ENCODE data around the gene RARB.

RARB gene

DNA sequence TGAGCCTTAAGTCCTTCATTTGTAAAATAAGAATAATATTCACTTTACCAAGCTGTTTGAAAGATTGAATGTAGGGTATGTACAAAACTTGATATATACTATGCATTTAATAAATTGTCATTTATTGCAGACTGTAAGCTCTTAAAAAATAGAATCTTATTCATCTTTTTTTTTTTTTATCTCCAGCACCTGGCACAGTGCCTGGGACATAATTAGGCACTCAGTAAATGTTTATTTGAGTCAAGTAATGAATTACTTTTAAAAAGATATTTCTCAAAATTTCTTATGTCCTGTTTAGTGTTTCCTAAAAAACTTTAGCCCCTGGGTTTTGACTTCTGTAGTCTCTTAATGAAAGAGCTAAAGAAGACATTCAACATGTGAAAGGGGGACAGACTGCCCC, 164.9 kb downstream of the RARB start:
- DNase-seq (ENCODE audit: low read depth in 2 of 2, low spot score in 1 of 2): no peak

DNA sequence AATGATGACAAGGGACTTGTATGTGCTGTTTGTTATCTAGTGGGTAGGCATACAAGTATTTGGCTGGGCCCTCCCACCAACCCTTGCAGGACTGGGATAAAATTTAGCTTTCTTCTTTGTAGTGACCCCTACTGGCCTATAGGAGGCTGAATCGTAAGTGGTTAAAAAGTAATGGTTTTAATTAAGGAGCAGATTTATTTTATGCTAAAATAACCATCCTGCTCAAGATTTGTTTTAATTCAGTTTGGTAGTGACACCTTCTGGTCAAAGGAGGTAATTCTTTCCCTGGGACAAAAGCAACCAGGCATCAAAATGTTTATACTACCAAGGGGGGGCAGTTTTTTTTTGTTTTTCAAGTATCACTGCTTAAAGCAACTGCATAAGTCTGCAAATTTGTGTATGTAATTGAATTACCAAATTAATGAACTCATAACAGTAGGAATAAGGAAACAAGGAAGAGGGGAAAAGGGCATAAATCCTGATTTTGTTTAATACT, 166.0 kb downstream of the RARB start:
- no peak for DNase-seq (ENCODE audit: low read depth in 2 of 2, low spot score in 1 of 2)

DNA sequence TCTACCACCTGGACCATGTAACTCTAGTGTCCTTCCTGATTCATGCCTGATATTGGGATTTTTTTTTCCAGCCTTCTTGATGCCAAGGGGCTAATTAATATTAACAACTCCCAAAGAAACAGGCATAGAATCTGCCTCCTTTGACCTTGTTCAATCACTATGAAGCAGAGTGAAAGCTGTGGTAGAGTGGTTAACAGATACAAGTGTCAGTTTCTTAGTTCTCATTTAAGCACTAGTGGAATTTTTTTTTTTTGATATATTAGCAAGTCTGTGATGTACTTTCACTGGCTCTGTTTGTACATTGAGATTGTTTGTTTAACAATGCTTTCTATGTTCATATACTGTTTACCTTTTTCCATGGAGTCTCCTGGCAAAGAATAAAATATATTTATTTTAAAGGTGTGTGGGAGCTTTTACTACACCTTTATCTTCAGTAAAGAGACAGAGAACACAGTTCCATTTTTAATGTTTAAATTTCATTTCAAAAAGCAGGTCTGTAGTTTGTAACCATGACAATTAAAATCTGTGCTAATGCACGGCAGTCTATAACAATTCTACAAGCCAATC, 169.6 kb downstream of the RARB start:
- no peak for DNase-seq (ENCODE audit: low read depth in 2 of 2, low spot score in 1 of 2)

DNA sequence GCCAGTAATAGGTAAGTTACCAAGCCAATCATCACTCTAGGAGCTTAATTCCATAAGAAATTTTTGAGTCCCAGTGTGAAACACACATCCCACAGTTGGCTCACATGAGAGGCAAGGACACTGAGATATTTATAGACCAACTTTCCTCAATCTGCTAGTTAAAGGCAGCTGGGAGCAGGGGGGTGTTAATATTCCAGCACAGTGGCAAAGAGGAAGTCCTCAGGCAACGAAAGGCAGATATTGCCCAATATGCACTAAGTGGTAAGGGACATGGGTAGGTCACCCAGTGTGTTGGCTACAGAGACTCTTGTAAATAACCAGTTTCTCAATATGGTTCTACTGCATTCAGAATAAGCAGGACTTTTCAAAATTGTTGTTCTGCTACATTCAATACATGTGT, 175.6 kb downstream of the RARB start:
- no peak for DNase-seq (ENCODE audit: low read depth in 2 of 2, low spot score in 1 of 2)

DNA sequence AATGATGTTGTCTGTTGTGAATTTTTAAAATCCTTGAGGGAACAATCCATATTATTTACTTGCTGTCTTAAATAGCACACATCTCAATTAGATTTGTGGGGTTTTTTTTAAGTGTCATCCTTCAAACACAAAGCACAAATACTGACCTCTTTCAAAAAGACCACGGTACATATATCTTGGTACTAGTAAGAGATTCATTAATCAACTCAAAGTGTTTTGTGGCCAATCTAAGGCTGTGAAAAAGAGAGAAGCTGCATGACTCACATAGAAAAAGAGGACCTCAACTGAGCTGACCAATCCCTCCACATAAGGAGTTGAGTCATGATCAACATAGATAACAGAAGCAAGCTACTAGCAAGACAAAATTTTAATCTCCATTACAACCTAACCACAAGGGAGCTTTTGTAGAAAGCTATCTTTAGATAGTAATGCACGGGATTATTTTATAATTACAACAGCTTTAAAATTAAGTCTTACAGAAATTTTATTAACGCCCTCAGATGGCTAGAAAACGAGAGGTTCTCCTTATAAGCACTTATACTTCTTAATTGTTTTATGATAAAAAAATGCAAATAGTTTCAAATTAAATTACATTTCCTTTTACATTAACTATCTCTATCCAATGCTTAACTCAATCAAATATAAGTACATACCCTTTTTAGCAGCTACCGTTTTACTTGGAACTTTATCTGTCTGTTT, 176.2 kb downstream of the RARB start:
- DNase-seq (ENCODE audit: low read depth in 2 of 2, low spot score in 1 of 2): no peak

DNA sequence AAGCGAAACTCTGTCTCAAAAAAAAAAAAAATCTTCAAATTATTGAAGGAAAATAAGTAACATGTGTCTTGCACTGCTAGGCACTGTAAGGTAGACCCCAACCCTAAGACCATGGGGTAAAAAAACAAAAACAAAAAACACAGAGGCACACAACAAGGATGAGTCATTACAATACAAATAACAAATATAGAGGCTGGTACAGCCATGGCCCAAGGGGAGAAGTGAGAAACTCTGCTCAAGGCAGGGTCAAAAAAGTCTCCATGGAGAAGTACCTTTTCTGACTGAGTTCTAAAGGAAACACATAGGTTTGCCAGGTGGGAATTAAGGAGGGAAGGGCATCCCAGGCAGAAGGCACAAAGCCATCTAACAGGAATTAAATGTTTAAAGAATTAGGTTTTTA, 182.1 kb downstream of the RARB start:
- no peak for DNase-seq (ENCODE audit: low read depth in 2 of 2, low spot score in 1 of 2)

DNA sequence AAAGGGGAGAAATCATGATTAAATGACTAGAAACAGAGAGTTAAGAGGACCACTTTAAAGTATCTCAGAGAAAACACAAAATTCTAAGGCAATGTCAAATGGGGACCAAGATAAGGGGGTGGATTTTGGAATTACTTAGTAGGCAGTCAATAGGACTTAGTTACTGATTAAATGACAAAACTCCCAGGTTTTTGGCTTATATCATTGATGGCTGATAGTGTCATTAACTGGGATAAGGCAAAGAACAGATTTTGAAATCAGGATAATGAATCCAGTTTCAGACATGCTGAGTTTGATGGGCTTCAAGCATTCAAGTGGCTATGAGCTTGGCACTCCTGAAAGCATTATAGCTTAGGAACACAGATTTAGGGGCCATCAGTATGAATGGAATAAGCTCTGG, 182.7 kb downstream of the RARB start:
- no peak for DNase-seq (ENCODE audit: low read depth in 2 of 2, low spot score in 1 of 2)

DNA sequence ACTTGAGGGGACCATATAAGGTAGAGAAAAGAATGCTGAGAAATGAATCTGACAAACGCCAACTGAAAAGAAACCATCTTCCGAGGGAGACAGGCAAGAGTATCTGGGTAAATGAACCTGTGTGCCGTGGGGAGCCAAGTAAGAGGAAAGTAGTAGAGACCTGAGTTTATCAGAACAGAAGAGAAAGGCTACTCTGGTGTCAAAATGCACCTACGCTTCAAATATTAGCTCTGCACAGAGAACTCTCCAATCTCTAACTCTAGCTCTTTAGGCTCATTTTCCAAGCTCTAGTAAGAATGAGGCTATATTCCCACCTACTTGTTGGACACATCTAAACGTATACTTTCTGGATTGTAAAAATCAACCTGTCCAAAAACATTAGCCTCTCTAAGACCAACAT, 183.1 kb downstream of the RARB start:
- no peak for DNase-seq (ENCODE audit: low read depth in 2 of 2, low spot score in 1 of 2)

DNA sequence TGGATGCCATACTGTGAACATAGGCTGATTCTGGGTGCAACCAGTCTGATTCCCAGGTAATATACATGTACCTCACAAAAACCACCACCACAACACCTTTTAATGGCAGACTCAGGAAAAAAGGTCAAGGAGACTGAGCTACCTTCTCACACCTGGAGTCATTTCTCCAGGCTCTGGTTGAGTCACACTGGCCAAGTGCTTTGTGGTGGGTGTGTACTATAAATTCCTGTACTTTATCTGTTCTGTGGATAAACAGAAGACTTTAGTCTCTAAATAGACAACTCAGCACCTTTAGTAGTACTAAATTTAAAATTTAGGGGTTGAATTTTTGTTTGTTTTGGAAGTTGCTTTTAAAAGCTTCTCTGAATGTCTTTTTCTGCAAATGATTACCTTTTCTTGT, 190.0 kb downstream of the RARB start:
- DNase-seq (ENCODE audit: low read depth in 2 of 2, low spot score in 1 of 2): no peak

DNA sequence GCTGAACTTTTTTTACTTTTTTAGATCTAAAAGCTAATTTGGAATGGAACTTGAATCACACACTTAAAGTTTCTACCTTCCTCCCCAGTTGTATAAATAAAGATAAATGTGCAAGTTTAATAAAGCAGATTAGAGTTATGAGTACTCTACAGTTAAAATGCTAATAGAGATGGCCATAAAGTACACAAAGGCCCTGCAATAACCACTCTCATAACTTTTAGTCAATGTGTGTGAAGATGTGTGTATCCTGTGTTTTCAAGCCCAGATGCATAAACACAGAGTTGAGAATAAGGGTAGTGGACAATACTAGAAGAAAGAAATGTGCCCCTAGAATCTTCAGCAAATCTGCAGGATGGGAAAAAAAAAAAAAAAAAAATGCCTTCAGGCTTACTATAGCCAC, 191.3 kb downstream of the RARB start:
- DNase-seq (ENCODE audit: low read depth in 2 of 2, low spot score in 1 of 2): no peak

DNA sequence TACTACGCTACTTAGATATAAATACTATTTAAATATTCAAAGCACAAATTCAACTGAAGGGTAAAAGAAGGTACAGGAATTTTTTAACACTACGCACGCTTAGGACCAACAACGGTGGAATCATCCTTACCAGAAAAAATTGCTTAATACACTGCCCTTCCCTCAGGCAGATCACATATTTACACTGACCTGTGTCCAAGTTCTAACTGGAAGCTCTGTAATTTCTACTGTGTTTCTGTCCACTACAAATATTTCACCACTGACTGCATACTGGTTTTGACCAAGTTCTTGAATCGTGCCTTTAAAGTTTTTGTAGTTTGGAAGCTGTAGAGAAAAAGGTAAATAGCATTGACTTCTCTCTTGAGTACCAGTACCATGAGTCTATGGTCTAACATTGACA, 192.4 kb downstream of the RARB start:
- DNase-seq (ENCODE audit: low read depth in 2 of 2, low spot score in 1 of 2): no peak

DNA sequence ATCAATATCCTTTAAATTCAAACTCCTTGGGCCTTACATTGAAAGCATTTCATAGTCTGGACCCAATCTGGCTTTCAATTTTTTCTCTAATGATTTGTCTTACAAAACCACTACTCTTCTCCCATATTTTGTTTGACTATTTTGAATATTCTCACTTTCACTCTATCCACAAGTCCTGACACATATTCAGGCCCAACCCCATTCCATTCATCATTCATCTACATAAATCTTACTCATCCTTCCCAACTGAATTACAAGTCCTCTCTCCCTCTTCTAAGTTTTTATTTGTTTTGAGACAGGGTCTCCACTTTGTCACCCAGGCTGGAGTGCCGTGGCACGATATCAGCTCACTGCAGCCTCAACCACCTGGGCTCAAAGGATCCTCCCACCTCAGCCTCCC, 193.0 kb downstream of the RARB start:
- no peak for DNase-seq (ENCODE audit: low read depth in 2 of 2, low spot score in 1 of 2)

DNA sequence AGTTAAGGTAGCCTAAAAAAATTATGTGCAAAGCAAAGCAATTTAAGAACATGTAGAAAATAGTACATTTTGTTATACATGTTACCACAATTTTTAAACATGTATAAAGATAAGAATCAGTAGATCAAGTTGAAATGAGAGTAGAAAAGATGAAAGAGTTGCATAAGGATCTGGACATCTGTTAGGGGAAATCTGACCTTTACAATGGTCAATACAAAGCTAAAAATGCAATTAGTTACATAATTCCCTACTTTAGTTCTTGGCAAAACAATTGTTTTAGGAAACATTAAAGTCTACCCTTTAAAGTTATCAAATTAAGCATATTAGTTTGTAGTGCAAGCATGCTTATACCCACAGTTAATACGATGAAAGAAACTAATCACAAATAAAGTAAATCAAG, 203.9 kb downstream of the RARB start:
- no peak for DNase-seq (ENCODE audit: low read depth in 2 of 2, low spot score in 1 of 2)

DNA sequence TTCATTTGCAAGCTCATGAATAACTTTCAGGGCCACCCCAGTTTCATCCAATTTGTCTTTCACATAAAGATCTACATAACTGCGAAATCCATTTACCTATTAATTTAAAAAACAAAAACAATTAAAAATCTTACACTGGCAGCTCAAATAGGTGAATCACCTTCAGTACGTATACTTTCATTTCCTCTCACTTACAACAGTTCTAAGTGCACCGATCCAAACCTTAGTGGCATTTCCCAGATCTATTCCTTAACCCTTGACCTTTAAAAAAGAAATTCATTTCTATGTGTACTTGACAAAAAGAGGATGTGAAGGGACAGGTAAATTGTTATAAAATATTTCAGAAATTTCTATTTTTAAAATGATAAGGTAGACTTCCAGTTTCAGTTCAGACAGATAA, 205.9 kb downstream of the RARB start:
- no peak for DNase-seq (ENCODE audit: low read depth in 2 of 2, low spot score in 1 of 2)

DNA sequence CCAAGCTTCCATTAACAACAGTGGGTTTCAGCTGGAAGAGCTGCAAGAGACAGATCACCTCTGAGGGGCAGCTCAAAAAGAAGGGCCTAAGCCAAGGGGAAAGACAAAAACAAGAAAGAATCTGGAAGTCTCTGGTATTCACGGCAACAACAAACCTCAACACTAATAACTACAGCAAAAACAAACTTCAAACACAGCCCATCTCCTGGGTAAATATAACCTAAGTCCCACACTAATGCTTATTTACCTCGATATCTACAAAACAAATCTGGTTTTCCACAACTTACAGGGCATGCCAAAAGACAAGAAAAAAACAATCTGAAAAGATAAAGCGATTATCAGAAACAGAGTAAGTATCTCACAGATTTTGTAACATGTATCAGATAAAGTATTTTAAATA, 207.0 kb downstream of the RARB start:
- DNase-seq (ENCODE audit: low read depth in 2 of 2, low spot score in 1 of 2): no peak

All from stimulated activated CD8-positive, alpha-beta memory T cell treated with anti-CD3 and anti-CD28 coated beads, Interleukin-4, amount 100 ng/mL, for 4 hours (primary cell).